ENCODE results near the gene CTDSPL. TPM values are rescaled to one million over a fixed set of nuclear protein-coding genes. Genes with fewer than 3 reads are reported as not detected.

CTDSPL gene
- total RNA-seq, 2 experiments from 2014 or later, result 1.6 to 2.3 TPM

DNA sequence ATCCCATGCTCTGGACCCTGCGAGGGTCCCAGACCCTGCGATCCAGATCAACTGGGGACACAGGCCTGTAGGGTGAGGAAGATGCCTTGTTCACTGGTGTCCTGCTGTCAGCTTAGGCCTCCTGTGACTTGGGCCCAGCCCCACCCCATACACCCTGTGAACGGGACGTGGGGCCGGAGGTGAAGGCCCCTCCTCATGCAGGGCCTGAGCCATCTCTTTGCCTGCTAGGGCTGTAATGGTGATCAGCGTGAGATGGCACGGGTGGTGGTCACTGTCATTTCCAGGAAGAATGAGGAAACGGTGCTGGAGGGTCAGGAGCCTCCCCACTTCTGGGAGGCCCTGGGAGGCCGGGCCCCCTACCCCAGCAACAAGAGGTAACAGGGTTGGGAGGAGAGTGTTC, 141.3 kb downstream of the CTDSPL start:
- H3K27me3 Mint-ChIP-seq, result no peaks in the 10 kb centered on the region
- H3K36me3 Mint-ChIP-seq, result peaks cover 14% of the 10 kb centered on the region
- H3K27ac Mint-ChIP-seq, result peak overlapping the region; percentile 29
- peak overlapping the region; percentile 24 for H3K4me3 Mint-ChIP-seq
- no peak for DNase-seq
- no peaks in the 10 kb centered on the region for H3K9me3 Mint-ChIP-seq
- H3K4me1 Mint-ChIP-seq, result peaks cover 27% of the 10 kb centered on the region

- no peaks in the 10 kb centered on the region for H3K9me3 Mint-ChIP-seq
- H3K4me3 Mint-ChIP-seq, result no peak overlapping the region
- peak overlapping the region; percentile 29 for H3K27ac Mint-ChIP-seq
- H3K4me1 Mint-ChIP-seq, result peaks cover 23% of the 10 kb centered on the region
- peak; percentile 64 for DNase-seq
- H3K36me3 Mint-ChIP-seq, result peaks cover 14% of the 10 kb centered on the region
- H3K27me3 Mint-ChIP-seq, result no peaks in the 10 kb centered on the region
Measured at GRCh38 chr3:38003371-38003816, 141.7 kb downstream of the CTDSPL start.

DNA sequence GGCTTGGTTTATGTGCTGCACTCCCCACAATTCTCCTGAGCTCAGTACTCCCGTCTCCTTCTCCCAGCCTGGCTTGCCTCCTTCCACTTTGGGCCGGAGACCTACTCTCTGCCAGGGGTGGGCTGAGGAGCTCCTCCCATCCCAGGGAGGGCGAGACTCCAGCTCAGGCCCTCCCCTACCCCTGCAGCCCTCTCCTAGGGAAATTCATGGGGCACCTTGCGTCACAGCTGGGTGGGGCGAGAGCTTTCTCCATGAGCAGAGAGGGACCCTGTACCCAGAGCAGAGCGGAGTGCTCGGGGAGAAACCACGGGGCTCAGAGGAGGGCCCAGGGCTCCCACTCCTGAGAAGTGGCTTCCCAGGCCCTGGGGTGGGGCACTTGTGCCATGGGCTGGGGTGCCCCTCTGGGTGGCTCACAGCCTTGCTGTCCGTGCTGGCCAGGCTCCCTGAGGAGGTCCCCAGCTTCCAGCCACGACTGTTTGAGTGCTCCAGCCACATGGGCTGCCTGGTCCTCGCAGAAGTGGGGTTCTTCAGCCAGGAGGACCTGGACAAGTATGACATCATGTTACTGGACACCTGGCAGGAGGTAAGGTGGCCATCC, 142.2 kb downstream of the CTDSPL start:
- no peaks in the 10 kb centered on the region for H3K9me3 Mint-ChIP-seq
- no peaks in the 10 kb centered on the region for H3K27me3 Mint-ChIP-seq
- no peak overlapping the region for H3K27ac Mint-ChIP-seq

GRCh38 chr3:38004415-38005075, 142.9 kb downstream of the CTDSPL start:
- Mint-ChIP-seq H3K36me3 (peaks cover 10% of the 10 kb centered on the region), H3K4me1 (peaks cover 13% of the 10 kb centered on the region), H3K27me3 (no peaks in the 10 kb centered on the region), H3K27ac (no peak overlapping the region), H3K9me3 (no peaks in the 10 kb centered on the region), H3K4me3 (no peak overlapping the region)
- DNase-seq, result no peak

More for the DNA sequence above, 142.2 kb downstream of the CTDSPL start:
- DNase-seq, result no peak
- Mint-ChIP-seq H3K4me3 (no peak overlapping the region), H3K4me1 (peaks cover 18% of the 10 kb centered on the region), H3K36me3 (peaks cover 14% of the 10 kb centered on the region)

DNA sequence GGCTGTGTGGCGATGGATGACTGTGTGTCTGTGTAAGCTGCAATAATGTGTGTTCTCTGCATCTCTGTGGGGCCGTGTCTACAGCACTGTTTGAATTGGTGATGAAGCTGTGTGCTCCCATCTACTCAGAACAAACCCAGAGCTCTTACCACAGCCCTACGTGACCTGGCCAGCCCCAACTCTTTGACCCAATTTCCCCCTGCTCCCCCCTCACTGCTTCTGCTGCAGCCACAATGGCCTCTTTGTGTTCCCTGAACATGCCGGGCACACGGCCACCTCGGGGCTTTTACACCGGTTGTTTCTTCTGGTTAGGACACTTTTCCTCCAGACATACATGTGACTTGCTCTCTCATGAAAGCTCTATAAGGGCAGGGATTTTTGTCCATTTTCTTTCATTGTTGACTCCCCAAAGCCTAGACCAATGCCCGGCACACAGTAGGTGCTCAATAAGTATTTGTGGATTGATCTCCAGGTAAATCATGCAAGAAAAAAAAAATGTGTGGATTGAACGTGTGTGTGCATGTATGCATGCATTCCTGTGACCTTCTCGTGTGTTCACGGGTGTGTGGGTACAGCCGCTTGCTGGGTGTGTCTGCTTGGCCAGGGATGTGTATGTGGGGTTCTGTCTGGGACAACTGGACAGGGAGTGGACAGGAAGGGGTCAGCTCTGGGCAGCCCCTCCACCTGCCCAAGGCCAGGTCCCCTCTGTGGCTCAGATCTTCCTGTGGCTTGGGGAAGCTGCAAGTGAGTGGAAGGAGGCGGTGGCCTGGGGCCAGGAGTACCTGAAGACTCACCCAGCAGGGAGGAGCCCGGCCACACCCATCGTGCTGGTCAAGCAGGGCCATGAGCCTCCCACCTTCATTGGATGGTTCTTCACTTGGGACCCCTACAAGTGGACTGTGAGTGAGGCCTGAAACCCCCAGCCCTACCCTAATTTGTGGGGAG, 143.7 kb downstream of the CTDSPL start:
- Mint-ChIP-seq H3K4me3 (no peak overlapping the region), H3K36me3 (peaks cover 4% of the 10 kb centered on the region), H3K4me1 (peaks cover 12% of the 10 kb centered on the region), H3K9me3 (no peaks in the 10 kb centered on the region), H3K27ac (no peak overlapping the region), H3K27me3 (no peaks in the 10 kb centered on the region)
- DNase-seq, result no peak

DNA sequence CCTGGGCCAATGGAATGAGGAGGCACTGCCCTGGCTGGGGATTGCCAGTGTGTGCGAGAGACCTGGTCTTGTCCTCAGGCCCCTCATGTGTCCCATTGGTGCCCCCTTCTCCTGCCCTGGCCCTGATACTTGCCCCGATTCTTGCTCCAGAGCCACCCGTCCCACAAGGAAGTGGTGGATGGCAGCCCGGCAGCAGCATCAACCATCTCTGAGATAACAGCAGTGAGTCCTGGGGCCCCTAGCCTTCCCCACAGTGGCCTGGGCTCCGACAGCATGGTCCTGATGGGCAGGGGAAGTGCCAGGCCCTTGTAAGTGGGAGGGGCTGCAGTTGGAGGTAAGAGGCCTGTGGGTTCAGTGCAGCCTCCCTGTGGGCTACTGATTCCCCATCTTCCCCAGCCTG, 144.4 kb downstream of the CTDSPL start:
- Mint-ChIP-seq H3K9me3 (no peaks in the 10 kb centered on the region), H3K4me3 (no peak overlapping the region), H3K27me3 (no peaks in the 10 kb centered on the region), H3K4me1 (peaks cover 12% of the 10 kb centered on the region), H3K27ac (no peak overlapping the region), H3K36me3 (peaks cover 4% of the 10 kb centered on the region)
- DNase-seq, result no peak

- peaks cover 12% of the 10 kb centered on the region for H3K4me1 Mint-ChIP-seq
- no peaks in the 10 kb centered on the region for H3K27me3 Mint-ChIP-seq
- no peak overlapping the region for H3K27ac Mint-ChIP-seq
- H3K9me3 Mint-ChIP-seq, result no peaks in the 10 kb centered on the region
- no peak overlapping the region for H3K4me3 Mint-ChIP-seq
- peaks cover 4% of the 10 kb centered on the region for H3K36me3 Mint-ChIP-seq
- DNase-seq, result no peak
Measured at GRCh38 chr3:38006445-38006995, 144.8 kb downstream of the CTDSPL start.

GRCh38 chr3:38007754-38008090, 146.0 kb downstream of the CTDSPL start:
- peaks cover 4% of the 10 kb centered on the region for H3K36me3 Mint-ChIP-seq
- no peak overlapping the region for H3K4me3 Mint-ChIP-seq
- DNase-seq, result no peak
- H3K27me3 Mint-ChIP-seq, result no peaks in the 10 kb centered on the region
- H3K27ac Mint-ChIP-seq, result no peak overlapping the region
- peaks cover 12% of the 10 kb centered on the region for H3K4me1 Mint-ChIP-seq
- no peaks in the 10 kb centered on the region for H3K9me3 Mint-ChIP-seq

DNA sequence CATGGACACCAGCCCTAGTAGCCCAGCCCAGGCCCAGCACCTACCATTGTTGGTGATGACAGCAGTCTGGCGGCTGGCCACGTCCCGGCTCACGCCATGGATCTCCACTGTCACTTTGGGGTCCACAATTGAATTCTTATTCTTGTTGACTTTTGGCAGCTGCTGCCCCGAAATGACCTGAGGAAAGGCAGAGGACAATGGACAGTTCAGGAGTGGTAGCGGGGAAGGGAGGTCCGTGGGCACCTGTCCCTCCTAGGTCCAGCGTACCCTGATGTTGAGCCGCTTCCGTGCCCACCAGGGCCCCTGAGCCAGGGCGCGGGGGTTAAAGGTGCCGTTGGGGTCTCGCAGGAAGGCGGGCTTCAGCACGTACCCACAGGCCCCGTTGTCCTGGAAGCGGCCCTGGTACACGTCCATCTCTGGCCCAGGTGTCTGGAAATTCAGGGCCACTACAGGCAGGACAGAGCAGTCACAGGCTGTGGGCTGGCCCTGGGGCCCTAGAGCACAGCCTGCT, 146.6 kb downstream of the CTDSPL start:
- Mint-ChIP-seq H3K9me3 (no peaks in the 10 kb centered on the region), H3K27me3 (no peaks in the 10 kb centered on the region), H3K27ac (no peak overlapping the region), H3K4me1 (peaks cover 8% of the 10 kb centered on the region), H3K4me3 (no peak overlapping the region), H3K36me3 (no peaks in the 10 kb centered on the region)
- DNase-seq, result no peak

DNA sequence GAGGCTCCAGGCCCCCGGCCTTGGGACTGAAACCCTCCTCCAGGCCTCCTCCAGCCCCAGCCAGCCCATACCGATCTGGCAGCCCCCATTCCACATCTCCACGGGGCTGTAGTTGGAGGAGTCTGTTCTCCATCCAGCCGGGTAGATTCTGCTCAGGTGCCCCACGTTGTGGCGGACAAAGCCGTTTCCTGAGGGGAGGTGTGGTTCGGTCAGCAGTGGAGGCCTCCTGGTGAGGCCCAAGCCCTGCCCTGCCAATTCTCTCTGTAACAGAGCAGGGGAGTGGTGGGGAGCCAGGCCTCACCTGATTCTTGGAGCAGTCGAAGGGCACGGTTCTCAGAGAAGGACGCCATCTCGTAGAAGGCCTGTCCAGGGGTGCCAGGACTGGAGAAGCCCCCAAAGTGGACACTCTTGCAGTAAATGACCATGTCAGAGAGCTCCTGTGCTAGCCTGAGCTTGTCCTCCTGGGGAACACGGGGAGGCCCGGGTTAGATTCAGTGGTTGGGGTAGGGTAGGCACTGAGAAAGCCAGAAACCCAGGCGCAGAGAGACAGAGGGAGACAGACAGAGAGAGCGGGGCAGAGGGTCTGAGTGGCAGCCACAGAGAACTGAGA, 147.4 kb downstream of the CTDSPL start:
- Mint-ChIP-seq H3K4me1 (peaks cover 5% of the 10 kb centered on the region), H3K27me3 (no peaks in the 10 kb centered on the region), H3K27ac (peak overlapping the region; percentile 42), H3K36me3 (no peaks in the 10 kb centered on the region), H3K4me3 (no peak overlapping the region), H3K9me3 (no peaks in the 10 kb centered on the region)
- no peak for DNase-seq

- Mint-ChIP-seq H3K4me1 (no peaks in the 10 kb centered on the region), H3K27ac (no peak overlapping the region), H3K27me3 (no peaks in the 10 kb centered on the region), H3K4me3 (no peak overlapping the region), H3K9me3 (no peaks in the 10 kb centered on the region), H3K36me3 (no peaks in the 10 kb centered on the region)
- no peak for DNase-seq
Measured at GRCh38 chr3:38009807-38010591, 148.3 kb downstream of the CTDSPL start.

DNA sequence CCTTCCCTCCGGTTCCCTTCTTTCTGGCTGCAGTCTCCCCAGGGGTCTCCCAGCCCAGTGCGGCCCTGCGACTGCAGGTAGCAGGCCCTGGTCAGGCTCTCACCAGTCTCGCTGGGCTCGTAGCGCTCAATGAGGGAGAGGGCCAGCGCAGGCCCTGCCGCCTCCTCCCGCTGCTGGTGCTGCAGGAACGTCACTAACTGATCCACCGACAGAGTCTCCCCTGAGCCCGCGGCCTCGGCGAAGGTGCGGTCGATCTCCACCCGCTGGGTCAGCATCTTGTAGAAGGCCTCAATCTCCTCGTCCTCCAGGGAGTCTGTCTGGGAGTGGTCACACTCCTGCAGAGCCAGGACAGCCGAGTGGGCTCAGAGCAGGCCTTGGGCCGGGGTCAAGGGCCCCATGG, 149.4 kb downstream of the CTDSPL start:
- no peaks in the 10 kb centered on the region for H3K27me3 Mint-ChIP-seq
- peaks cover 2% of the 10 kb centered on the region for H3K9me3 Mint-ChIP-seq
- no peaks in the 10 kb centered on the region for H3K4me1 Mint-ChIP-seq
- peaks cover 6% of the 10 kb centered on the region for H3K36me3 Mint-ChIP-seq
- no peak overlapping the region for H3K27ac Mint-ChIP-seq
- no peak overlapping the region for H3K4me3 Mint-ChIP-seq
- DNase-seq, result no peak

- no peak overlapping the region for H3K4me3 Mint-ChIP-seq
- peaks cover 7% of the 10 kb centered on the region for H3K9me3 Mint-ChIP-seq
- DNase-seq, result no peak
- H3K4me1 Mint-ChIP-seq, result no peaks in the 10 kb centered on the region
- H3K27me3 Mint-ChIP-seq, result no peaks in the 10 kb centered on the region
- H3K27ac Mint-ChIP-seq, result no peak overlapping the region
- peaks cover 19% of the 10 kb centered on the region for H3K36me3 Mint-ChIP-seq
Measured at GRCh38 chr3:38015485-38015884, 153.8 kb downstream of the CTDSPL start.

GRCh38 chr3:38015984-38016383, 154.3 kb downstream of the CTDSPL start:
- H3K27me3 Mint-ChIP-seq, result no peaks in the 10 kb centered on the region
- no peak overlapping the region for H3K27ac Mint-ChIP-seq
- H3K36me3 Mint-ChIP-seq, result peaks cover 19% of the 10 kb centered on the region

More at GRCh38 chr3:38015984-38016383, 154.3 kb downstream of the CTDSPL start:
- H3K4me3 Mint-ChIP-seq, result no peak overlapping the region
- no peak for DNase-seq
- H3K9me3 Mint-ChIP-seq, result peaks cover 7% of the 10 kb centered on the region
- H3K4me1 Mint-ChIP-seq, result no peaks in the 10 kb centered on the region

Data from activated naive CD8-positive, alpha-beta T cell treated with anti-CD3 and anti-CD28 coated beads for 36 hours (primary cell).